IMR-90 (cell line): ENCODE measurements around the gene ITPKB. TPM values are rescaled to one million over a fixed set of nuclear protein-coding genes. Genes with fewer than 3 reads are reported as not detected.

ENCODE experiments used
- ATAC-seq: fragments of 200-7000 bp; cut with Tn5 transposase; 2 replicates; pipeline ENCODE4 v1.9.1; 2020; ENCODE audit warnings: low read depth, mild to moderate bottlenecking, moderate library complexity
- BruUV-seq: library from RNA; stranded (reverse); fragments of 400-500 nt; replicated peaks from 2 replicates; lab custom pipeline; 2021; lab: Mats Ljungman, UMichigan
- CTCF ChIA-PET: fragments of 300-600 bp; formaldehyde crosslinking; extraction: SDS; loops from one replicate; lab custom pipeline; 2021; ENCODE audit warnings: antibody characterized with exemption; lab: Yijun Ruan, JAX
- POLR2A ChIA-PET: fragments of 300-600 bp; sonication (Branson Sonifier 250); formaldehyde crosslinking; loops from one replicate; lab custom pipeline; 2022; ENCODE audit warnings: antibody characterized with exemption; ENCODE audit not compliant: unreplicated experiment; lab: Charles Lee
- DNase-seq: peaks from one replicate; pipeline ENCODE4 v3.0.0; 2013
- H2AFZ ChIP-seq: replicated peaks from 2 replicates; pipeline ENCODE3; 2013; ENCODE audit warnings: low read length, mild to moderate bottlenecking; ENCODE audit not compliant: poor library complexity
- H2AK5ac ChIP-seq: 2 replicates; pipeline ENCODE4 v1.6.1; 2013; ENCODE audit warnings: low read depth, low read length, inconsistent platforms
- H2AK9ac ChIP-seq: replicated peaks from 2 replicates; pipeline ENCODE3; 2013; ENCODE audit warnings: mild to moderate bottlenecking, low read depth, low read length, moderate library complexity; ENCODE audit not compliant: poor library complexity
- H2BK120ac ChIP-seq: 2 replicates; pipeline ENCODE4 v1.6.1; 2013; ENCODE audit warnings: low read depth, low read length, inconsistent platforms
- H2BK15ac ChIP-seq: 3 replicates; pipeline ENCODE4 v1.6.1; 2013; ENCODE audit warnings: low read depth, low read length, inconsistent platforms
- H2BK20ac ChIP-seq: 2 replicates; pipeline ENCODE4 v1.6.1; 2013; ENCODE audit warnings: low read depth, mild to moderate bottlenecking, inconsistent platforms, low read length, moderate library complexity
- H2BK5ac ChIP-seq: 2 replicates; pipeline ENCODE4 v1.6.1; 2013; ENCODE audit warnings: mild to moderate bottlenecking, low read depth, low read length, inconsistent platforms; ENCODE audit not compliant: poor library complexity, severe bottlenecking
- H3K14ac ChIP-seq: replicated peaks from 2 replicates; pipeline ENCODE4 v1.6.1; 2013; ENCODE audit warnings: low read depth, low read length, inconsistent platforms
- H3K18ac ChIP-seq: 2 replicates; pipeline ENCODE4 v1.6.1; 2013; ENCODE audit warnings: low read depth, low read length, control low read depth
- H3K23ac ChIP-seq: 2 replicates; pipeline ENCODE4 v1.6.1; 2013; ENCODE audit warnings: low read depth, low read length, inconsistent platforms
- H3K27ac ChIP-seq: 2 replicates; pipeline ENCODE4 v1.5.1; 2013; ENCODE audit warnings: mild to moderate bottlenecking, control low read depth, low read length; ENCODE audit not compliant: insufficient read depth
- H3K27me3 ChIP-seq: 2 replicates; pipeline ENCODE4 v1.6.1; 2013; ENCODE audit warnings: low read length; ENCODE audit not compliant: control insufficient read depth, insufficient read depth
- H3K36me3 ChIP-seq: 2 replicates; pipeline ENCODE4 v1.6.1; 2013; ENCODE audit warnings: low read length, mixed read lengths; ENCODE audit not compliant: control insufficient read depth, insufficient read depth
- H3K4ac ChIP-seq: 2 replicates; pipeline ENCODE4 v1.6.1; 2013; ENCODE audit warnings: low read depth, low read length, inconsistent platforms
- H3K4me1 ChIP-seq: 2 replicates; pipeline ENCODE4 v1.6.1; 2013; ENCODE audit warnings: low read length, mixed read lengths; ENCODE audit not compliant: control insufficient read depth, insufficient read depth
- H3K4me2 ChIP-seq: 2 replicates; pipeline ENCODE4 v1.6.1; 2013; ENCODE audit warnings: low read depth, mild to moderate bottlenecking, control low read depth, low read length, moderate library complexity
- H3K4me3 ChIP-seq: 2 replicates; pipeline ENCODE4 v1.5.1; 2013; ENCODE audit warnings: low read depth, mild to moderate bottlenecking, control low read depth, low read length, moderate library complexity; ENCODE audit not compliant: insufficient read depth
- H3K56ac ChIP-seq: 2 replicates; pipeline ENCODE4 v1.6.1; 2013; ENCODE audit warnings: low read length, inconsistent platforms; ENCODE audit not compliant: insufficient read depth; ENCODE audit errors: extremely low read depth
- H3K79me1 ChIP-seq, 2 experiments: 2 replicates each; pipeline ENCODE4 v1.6.1; 2013; ENCODE audit warnings: low read length in 2 of 2, inconsistent platforms in 1 of 2, low read depth in 1 of 2
- H3K9ac ChIP-seq: 2 replicates; pipeline ENCODE4 v1.6.1; 2013; ENCODE audit warnings: low read depth, low read length, control low read depth
- H3K9me1 ChIP-seq: 2 replicates; pipeline ENCODE4 v1.6.1; 2013; ENCODE audit warnings: low read length, inconsistent platforms; ENCODE audit not compliant: insufficient read depth
- H3K9me3 ChIP-seq: 2 replicates; pipeline ENCODE4 v1.6.1; 2013; ENCODE audit warnings: low read length; ENCODE audit not compliant: control insufficient read depth, insufficient read depth
- H4K20me1 ChIP-seq: 2 replicates; pipeline ENCODE4 v1.6.1; 2013; ENCODE audit warnings: low read length, inconsistent platforms; ENCODE audit not compliant: insufficient read depth
- H4K5ac ChIP-seq: 2 replicates; pipeline ENCODE4 v1.6.1; 2013; ENCODE audit warnings: mild to moderate bottlenecking, low read depth, low read length, control low read depth
- H4K8ac ChIP-seq, 2 experiments: 2 replicates each; pipeline ENCODE4 v1.6.1; 2013; ENCODE audit warnings: low read depth in 2 of 2, low read length in 2 of 2, control low read depth in 1 of 2, inconsistent platforms in 1 of 2
- H4K91ac ChIP-seq: 2 replicates; pipeline ENCODE4 v1.6.1; 2013; ENCODE audit warnings: low read depth, low read length, inconsistent platforms; ENCODE audit not compliant: insufficient read depth
- CEBPB ChIP-seq: IDR thresholded peaks from 2 replicates; pipeline ENCODE4 v1.6.1; 2012; ENCODE audit warnings: low read depth, low read length, improper control_type of control experiment
- CHD1 ChIP-seq: IDR thresholded peaks from 2 replicates; pipeline ENCODE4 v1.6.1; 2012; ENCODE audit warnings: low read depth, low read length, improper control_type of control experiment
- FOS ChIP-seq: fragments of 150-350 bp; IDR thresholded peaks from 2 replicates; pipeline ENCODE4 v1.6.1; 2016; ENCODE audit warnings: low read depth, low read length
- MAFK ChIP-seq: IDR thresholded peaks from 2 replicates; pipeline ENCODE4 v1.6.1; 2012; ENCODE audit warnings: low read depth, low read length, improper control_type of control experiment
- MAZ ChIP-seq: IDR thresholded peaks from 2 replicates; pipeline ENCODE4 v1.6.1; 2012; ENCODE audit warnings: low read depth, mild to moderate bottlenecking, low read length, improper control_type of control experiment, moderate library complexity, borderline replicate concordance
- POLR2A ChIP-seq: IDR thresholded peaks from 2 replicates; pipeline ENCODE4 v1.6.1; 2012; ENCODE audit warnings: mild to moderate bottlenecking, low read depth, low read length
- RCOR1 ChIP-seq: IDR thresholded peaks from 2 replicates; pipeline ENCODE4 v1.6.1; 2012; ENCODE audit warnings: mild to moderate bottlenecking, low read length, improper control_type of control experiment; ENCODE audit not compliant: insufficient replicate concordance
- RFX5 ChIP-seq: IDR thresholded peaks from 2 replicates; pipeline ENCODE4 v1.8.0; 2012; ENCODE audit warnings: low read depth, mild to moderate bottlenecking, low read length, moderate library complexity
- SMC3 ChIP-seq: fragments of 150-350 bp; IDR thresholded peaks from 2 replicates; pipeline ENCODE4 v1.6.1; 2016; ENCODE audit warnings: low read depth, mild to moderate bottlenecking, antibody characterized with exemption, low read length, moderate library complexity
- WGBS, 2 experiments: methylation state at CpG; one replicate each; pipeline versions ENCODE4 v1.1.5 to v1.1.7; 2013; ENCODE audit warnings: missing lambda C conversion rate in 2 of 2; ENCODE audit not compliant: insufficient read length in 1 of 2; ENCODE audit errors: extremely low coverage in 2 of 2; 5-methylcytosine and 5-hydroxymethylcytosine counted together
- dilution Hi-C: fragments of 300-500 bp; cut with HindIII; formaldehyde crosslinking; loops from one replicate; pipeline ENCODE4 v1.14.3; 2018; ENCODE audit warnings: low sequenced_read_pairs; ENCODE audit not compliant: unreplicated experiment
- in situ Hi-C: fragments of 300-500 bp; cut with MboI; formaldehyde crosslinking; loops from 3 replicates; pipeline ENCODE4 v1.14.3; 2019; ENCODE audit warnings: low sequenced_read_pairs, inconsistent platforms, mixed read lengths
- intact Hi-C: fragments of 100-400 bp; cut with micrococcal nuclease; formaldehyde crosslinking; loops from 2 replicates; pipeline ENCODE4 v1.10.0; 2022
- polyA plus RNA-seq, 3 experiments: library from polyadenylated mRNA; depleted of rRNA; stranded (reverse); fragments of >200 nt; gene quantifications; 2 replicates each; pipeline ENCODE4 v1.2.3, GENCODE V29; 2012; ENCODE audit warnings: low replicate concordance in 1 of 3
- total RNA-seq: library from RNA; depleted of rRNA; stranded (reverse); fragments of >200 nt; gene quantifications from 2 replicates; pipeline ENCODE4 v1.2.3, GENCODE V29; 2012
- TF ChIP-seq, protein P1 (sequence below): fragments of 150-350 bp; IDR thresholded peaks from 2 replicates; pipeline ENCODE4 v1.6.1; 2016; ENCODE audit warnings: low read depth, mild to moderate bottlenecking, low read length, moderate library complexity, borderline replicate concordance
- TF ChIP-seq, protein P2 (sequence below): fragments of 150-350 bp; IDR thresholded peaks from 2 replicates; pipeline ENCODE4 v1.6.1; 2017; ENCODE audit warnings: mild to moderate bottlenecking, antibody characterized with exemption, low read length, low read depth

Gene ITPKB
- total and polyA plus RNA-seq, 2 of the 4 experiments (the other 2 are of a cell fraction): 0.72 to 1.4 TPM

DNA sequence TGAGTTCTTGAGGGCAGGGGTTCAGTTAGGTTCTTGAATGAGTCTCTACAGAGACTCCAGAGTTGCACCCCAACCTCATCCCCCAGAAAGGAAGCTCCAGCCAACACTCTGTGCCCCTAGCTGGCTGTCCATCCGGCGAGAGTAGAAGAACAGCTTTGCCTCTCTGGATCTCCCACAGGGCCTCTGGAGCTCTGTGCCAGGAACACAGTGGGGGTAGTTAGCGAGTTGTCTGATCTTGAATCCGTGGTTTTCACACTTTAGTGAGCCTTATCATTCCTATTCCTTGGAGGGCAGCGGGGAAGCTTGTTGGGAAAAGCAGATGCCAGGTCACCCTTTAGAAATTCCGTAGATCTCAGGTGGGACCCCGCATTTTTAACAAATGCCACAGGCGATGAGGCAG lies 145.5 kb downstream of the ITPKB start:
- Histone ChIP-seq H3K9me3 (no peaks in the 10 kb centered on the region), H3K4me1 (no peaks in the 10 kb centered on the region), H4K5ac (no peak overlapping the region), H3K56ac (no peak overlapping the region), H3K4ac (no peak overlapping the region), H3K27ac (no peak overlapping the region), H3K23ac (no peak overlapping the region), H2AFZ (no peak overlapping the region), H3K9ac (no peak overlapping the region), H2AK9ac (no peak overlapping the region), H3K18ac (no peak overlapping the region), H3K9me1 (no peaks in the 10 kb centered on the region), H4K91ac (no peak overlapping the region), H3K14ac (no peak overlapping the region), H4K8ac (no peak overlapping the region), H2BK20ac (no peak overlapping the region), H2BK5ac (no peak overlapping the region), H3K36me3 (no peaks in the 10 kb centered on the region), H3K27me3 (peaks cover 26% of the 10 kb centered on the region), H2AK5ac (no peak overlapping the region), H4K20me1 (no peaks in the 10 kb centered on the region), H3K4me3 (no peak overlapping the region), H2BK120ac (no peak overlapping the region), H3K4me2 (no peak overlapping the region), H3K79me1 (no peaks in the 10 kb centered on the region), H2BK15ac (no peak overlapping the region)
- dilution Hi-C loops (no loop called here), in situ Hi-C loops (no loop called here), intact Hi-C loops (no loop called here)
- no peak for ATAC-seq
- ChIA-PET POLR2A (no interaction called here), CTCF (no interaction called here)
- no peak for DNase-seq
- no TSS peak for BruUV-seq
- TF ChIP-seq FOS (no peak), CEBPB (no peak), MAZ (no peak), SMC3 (no peak), MAFK (no peak), RCOR1 (no peak), POLR2A (no peak), RFX5 (no peak), CHD1 (no peak)
- TF ChIP-seq, protein P1, sequence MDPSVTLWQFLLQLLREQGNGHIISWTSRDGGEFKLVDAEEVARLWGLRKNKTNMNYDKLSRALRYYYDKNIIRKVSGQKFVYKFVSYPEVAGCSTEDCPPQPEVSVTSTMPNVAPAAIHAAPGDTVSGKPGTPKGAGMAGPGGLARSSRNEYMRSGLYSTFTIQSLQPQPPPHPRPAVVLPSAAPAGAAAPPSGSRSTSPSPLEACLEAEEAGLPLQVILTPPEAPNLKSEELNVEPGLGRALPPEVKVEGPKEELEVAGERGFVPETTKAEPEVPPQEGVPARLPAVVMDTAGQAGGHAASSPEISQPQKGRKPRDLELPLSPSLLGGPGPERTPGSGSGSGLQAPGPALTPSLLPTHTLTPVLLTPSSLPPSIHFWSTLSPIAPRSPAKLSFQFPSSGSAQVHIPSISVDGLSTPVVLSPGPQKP: no peak
- TF ChIP-seq, protein P2, sequence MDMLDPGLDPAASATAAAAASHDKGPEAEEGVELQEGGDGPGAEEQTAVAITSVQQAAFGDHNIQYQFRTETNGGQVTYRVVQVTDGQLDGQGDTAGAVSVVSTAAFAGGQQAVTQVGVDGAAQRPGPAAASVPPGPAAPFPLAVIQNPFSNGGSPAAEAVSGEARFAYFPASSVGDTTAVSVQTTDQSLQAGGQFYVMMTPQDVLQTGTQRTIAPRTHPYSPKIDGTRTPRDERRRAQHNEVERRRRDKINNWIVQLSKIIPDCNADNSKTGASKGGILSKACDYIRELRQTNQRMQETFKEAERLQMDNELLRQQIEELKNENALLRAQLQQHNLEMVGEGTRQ: no peak
- WGBS, 2 experiments: 74% methylated on average over 4 of the region's 8 CpGs; no CpG with 5 or more reads in 1 of the 2 experiments
